Frontal cortex (tissue), 1 donor: ENCODE results near the gene GABRR3. TPM values are rescaled to one million over a fixed set of nuclear protein-coding genes. Genes with fewer than 3 reads are reported as not detected.

Experiments
- total RNA-seq: library from RNA; depleted of rRNA; stranded (reverse); fragments of >200 nt; gene quantifications from one replicate; pipeline ENCODE4 v1.2.3, GENCODE V29; 2014

The GABRR3 gene
- total RNA-seq, 1 donor from 2014 or later = not detected

Other genes with a start within 250 kb of the GABRR3 start
- 4.9 TPM for gene CRYBG3, start 213.3 kb downstream of the GABRR3 start, total RNA-seq
- gene RIOX2, start 62.9 kb downstream of the GABRR3 start, total RNA-seq = 13.9 TPM
- not detected for gene OR5AC2, start 51.9 kb upstream of the GABRR3 start, total RNA-seq
- gene OR5H1, start 95.4 kb upstream of the GABRR3 start, total RNA-seq = not detected
- not detected for gene OR5H14, start 112.2 kb upstream of the GABRR3 start, total RNA-seq
- gene OR5H15, start 131.4 kb upstream of the GABRR3 start, total RNA-seq = not detected
- gene OR5H6, start 228.9 kb upstream of the GABRR3 start, total RNA-seq = not detected
- gene OR5H2, start 247.2 kb upstream of the GABRR3 start, total RNA-seq = not detected